Ovary (tissue), 3 donors: ENCODE results near the gene ZKSCAN3.

Experiments used
- CTCF ChIP-seq, 3 donors: fragments of 450-650 bp in 2 of 3; fragments of 200-600 bp in 1 of 3; IDR thresholded peaks; one replicate each; pipeline versions ENCODE4 v1.5.1 to v1.8.0; 2016 to 2022; ENCODE audit warnings: antibody characterized with exemption in 3 of 3, mild to moderate bottlenecking in 1 of 3
- POLR2A ChIP-seq: fragments of 450-650 bp; IDR thresholded peaks from one replicate; pipeline ENCODE4 v1.6.1; 2017; ENCODE audit warnings: antibody characterized with exemption, mild to moderate bottlenecking, moderate library complexity
- donor health status: DM: no; HTN: no; CAD: no.

DNA sequence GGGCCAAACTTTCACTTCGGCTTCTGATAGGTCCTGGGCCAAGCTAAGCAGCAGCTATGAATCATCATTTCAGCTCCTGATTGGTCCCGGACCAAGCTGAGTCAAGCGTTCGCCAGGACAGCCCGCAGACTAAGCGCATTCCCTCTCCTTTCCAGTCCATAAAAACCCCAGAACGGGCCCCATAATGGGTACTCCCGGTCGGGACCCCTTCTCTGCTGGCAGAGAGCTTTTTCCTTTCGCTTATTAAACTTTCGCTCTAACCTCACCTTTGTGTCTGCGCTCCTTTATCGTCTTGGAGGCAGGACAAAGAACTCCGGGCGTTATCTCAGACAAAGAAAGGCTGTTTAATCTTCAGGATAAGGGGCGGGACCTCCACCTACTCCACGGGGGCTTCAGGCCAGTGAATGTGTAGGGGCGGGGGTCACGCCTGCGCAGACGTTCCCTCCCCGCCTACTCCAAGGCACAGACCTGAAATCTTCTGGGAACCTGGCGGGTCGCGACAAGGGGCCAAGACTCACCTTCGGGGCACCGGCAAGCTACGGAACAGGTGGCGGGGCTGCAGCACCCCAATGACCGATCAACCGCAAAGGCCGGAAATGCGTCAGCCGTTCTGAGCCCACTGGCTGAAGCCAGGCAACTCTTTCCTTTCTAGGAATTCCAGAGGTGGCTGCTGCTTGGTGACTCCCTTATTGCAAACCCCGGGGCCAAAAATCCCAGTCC lies 14.0 kb upstream of the ZKSCAN3 start, which contains the start of gene ZSCAN31:
- no peak for TF ChIP-seq CTCF (IDR thresholded peaks at IDR 0.05)
- peak; percentile 79 for TF ChIP-seq POLR2A
